GM21723 (cell line): ENCODE data around the gene C4orf46.
"Not testable (repeated sequence)": the region's sequence is repeated elsewhere in the genome, so short reads cannot be mapped to it uniquely, and the experiment has no call there.

Source experiments
- ATAC-seq: cut with Tn5 transposase; IDR thresholded peaks from one replicate; pipeline ENCODE4 v1.9.1; 2021; ENCODE audit warnings: mild to moderate bottlenecking, moderate library complexity; ENCODE audit not compliant: unreplicated experiment

C4orf46 gene

DNA sequence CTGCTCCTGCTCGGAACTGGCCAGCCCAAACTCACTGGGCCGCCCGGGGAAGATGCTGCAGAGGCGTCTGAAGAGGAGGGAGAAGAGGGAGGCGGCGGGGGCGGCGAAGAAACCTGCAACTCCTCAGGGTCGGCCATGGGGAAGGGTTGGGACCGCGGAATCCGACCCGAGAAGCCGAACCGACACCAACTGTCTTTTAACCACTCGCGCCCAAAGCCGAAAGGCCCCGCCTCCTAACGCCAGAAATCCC, at the start of gene C4orf46:
Gene C4orf46, minus strand, starts transcription at position 223 of the 250 bp plus-strand sequence. Its CDS starts 86 bp downstream, at position 137.
- ATAC-seq, result no peak

DNA sequence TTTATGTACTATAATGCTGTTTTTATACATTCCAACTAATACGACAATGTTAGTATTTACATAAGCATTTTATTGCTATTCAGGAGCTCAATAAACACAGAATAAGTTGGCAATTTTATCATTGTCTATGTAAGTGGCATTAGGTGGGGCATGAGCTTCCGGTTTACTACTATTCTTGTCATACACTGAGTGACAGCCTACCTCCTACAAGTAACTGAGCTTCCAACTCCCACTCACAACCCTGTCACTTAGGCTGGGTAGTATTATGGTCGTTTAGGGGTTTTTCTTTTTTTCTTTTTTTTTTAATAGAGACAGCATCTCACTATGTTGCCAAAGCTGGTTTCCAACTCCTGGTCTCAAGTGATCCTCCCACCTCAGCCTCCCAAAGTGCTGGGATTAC, 44.1 kb upstream of the C4orf46 start:
- ATAC-seq, result no peak

DNA sequence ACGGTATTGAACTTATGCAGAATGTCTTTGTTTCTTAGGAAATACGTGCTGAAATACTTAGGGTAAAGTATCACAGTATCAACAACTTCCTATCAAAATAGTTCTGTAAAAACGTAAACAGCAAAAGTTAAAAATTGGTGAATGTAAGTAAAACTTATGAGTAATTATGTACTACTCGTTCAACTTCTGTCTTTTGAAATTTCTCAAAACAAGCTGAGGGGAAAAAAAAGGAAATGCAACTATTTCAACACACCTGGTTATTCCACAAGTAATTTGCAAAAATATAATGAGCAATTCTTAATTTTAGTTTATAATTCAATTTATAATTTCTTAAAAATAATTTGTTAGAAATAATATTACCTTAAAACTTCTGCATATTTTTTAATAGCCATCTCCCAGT, 43.2 kb upstream of the C4orf46 start:
- ATAC-seq, result no peak

DNA sequence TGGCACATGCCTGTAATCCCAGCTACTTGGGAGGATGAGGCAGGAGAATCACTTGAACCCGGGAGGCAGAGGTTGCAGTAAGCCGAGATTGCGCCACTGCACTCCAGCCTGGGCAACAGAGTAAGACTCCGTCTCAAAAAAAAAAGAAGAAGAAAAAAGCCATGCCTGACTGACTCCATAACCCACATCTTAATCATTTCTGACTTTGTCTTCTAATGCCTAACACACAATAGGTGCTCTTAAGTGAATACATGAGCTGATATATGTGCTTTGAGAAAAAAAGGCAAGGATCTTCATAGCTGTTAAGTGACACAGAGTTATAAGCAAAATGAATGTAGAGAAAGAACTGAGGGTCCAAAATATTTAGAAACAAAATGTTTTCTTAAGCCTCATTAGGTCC, 40.9 kb upstream of the C4orf46 start:
- ATAC-seq, result not testable (repeated sequence)

DNA sequence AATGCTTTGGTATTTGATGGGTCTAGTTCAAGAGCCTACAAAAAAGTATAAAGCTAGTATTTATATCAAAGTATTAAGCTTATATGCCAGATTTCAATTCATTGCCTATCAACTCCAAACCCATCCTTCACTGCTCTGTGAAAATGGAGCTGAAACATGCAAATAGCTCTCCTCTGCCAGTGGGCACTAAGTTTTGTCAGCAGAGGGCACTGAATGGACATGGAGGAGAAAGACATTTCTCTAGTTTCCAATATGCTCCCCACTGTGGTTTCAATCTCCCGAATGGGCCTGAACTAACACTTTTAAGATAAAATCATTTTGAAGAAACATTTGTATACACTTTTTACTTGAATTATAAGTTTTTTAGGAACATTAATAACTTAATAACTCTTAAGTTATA, 39.1 kb upstream of the C4orf46 start:
- ATAC-seq, result no peak

DNA sequence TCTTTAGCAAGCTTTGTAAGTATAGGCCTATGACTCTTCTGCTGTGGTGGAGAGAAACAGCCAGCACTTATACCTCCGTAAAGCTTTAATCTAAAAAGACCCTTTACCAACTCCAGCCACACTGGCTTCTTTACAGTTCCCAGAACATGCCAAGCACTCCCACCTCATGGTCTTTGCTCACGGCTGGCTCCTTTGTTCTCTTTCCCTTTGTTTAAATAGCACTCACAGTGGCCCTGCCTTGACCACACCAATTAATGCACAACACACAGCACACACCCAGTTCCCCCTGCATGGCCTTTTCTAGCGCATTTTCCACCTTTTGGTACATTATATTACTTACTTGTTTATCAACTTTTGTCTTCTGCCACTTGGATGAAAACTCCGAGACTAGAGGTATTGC, 32.6 kb upstream of the C4orf46 start:
- no peak for ATAC-seq

DNA sequence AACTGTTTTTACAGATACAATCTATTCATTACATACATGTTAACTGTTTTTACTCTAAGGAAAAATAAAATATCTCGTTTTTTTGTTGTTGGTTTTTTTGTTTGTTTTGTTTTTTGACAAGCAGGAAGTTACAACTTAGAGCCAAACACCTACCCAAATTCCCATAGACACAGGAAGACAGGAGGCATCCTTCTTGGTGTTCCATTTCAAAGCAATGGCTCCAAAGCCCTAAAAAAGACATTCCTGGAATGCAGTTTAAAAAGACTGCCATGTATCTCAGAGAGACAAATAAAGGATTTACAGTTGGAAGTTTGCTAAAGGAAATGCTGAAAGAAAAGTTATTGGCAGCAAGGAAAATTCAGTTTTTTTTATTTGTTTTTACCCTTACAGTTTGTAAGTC, 17.1 kb upstream of the C4orf46 start:
- no peak for ATAC-seq

DNA sequence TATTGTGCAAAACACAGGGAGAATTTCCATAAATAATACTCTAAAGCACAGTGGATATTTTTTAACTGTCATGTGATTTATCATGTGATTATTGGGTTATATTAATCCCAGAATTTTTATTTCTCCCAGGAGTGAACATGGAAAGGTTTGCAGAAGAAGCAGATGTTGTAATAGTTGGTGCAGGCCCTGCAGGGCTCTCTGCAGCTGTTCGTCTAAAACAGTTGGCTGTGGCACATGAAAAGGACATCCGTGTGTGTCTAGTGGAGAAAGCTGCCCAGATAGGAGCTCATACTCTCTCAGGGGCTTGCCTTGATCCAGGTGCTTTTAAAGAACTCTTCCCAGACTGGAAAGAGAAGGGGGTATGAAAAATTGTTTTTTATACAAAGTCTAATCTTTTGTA, 10.4 kb upstream of the C4orf46 start:
- no peak for ATAC-seq

DNA sequence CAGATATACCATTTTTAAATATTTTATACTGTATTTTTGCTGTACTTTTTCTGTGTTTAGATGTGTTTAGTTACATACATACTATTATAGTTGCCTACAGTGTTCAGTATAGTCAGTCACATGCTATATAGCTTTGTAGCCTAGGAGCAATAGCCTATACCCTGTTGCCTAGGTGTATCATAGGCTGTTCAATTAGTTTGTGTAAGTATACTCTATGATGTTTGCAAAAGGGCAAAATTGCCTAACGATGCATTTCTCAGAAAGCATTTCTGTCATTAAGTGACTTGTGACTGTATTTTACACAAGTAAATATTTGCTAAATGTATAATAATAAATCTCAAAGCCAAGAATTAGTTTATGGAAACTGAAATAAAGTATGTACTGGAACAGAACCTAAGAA, 9.9 kb upstream of the C4orf46 start:
- ATAC-seq, result no peak

DNA sequence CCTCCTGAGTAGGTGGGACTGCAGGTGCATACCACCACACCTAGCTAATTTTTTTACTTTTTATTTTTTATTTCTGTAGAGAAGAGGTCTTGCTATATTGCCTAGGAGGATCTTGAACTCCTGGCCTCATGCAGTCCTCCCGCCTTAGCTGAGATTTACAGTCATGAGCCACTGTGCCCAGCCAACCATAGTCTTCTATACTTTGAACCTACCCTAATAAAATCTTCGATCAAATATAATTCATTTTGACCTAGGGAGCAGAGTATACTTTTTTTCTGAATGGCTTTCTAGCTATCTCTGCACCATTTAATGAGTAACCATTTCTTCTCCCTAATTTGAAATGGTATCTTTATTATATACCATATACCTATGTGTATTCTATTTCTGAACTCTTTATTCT, 7.1 kb upstream of the C4orf46 start:
- ATAC-seq, result no peak

DNA sequence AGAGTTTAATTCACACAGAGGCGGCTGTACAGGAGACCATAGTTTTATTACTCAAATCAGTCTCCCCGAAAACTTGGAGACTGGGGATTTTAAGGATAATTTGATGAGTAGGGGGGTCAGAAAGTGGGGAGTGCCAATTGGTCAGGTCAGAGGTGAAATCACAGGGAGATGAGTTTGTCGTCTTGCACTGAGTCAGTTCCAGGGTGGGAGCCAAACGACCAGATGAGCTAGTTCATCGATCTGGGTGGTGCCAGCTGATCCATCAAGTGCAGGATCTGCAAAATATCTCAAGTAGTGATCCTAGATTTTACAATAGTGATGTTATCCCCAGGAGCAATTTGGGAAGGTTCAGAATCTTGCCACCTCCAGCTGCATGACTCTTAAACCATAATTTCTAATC, 4.4 kb upstream of the C4orf46 start:
- ATAC-seq, result no peak

DNA sequence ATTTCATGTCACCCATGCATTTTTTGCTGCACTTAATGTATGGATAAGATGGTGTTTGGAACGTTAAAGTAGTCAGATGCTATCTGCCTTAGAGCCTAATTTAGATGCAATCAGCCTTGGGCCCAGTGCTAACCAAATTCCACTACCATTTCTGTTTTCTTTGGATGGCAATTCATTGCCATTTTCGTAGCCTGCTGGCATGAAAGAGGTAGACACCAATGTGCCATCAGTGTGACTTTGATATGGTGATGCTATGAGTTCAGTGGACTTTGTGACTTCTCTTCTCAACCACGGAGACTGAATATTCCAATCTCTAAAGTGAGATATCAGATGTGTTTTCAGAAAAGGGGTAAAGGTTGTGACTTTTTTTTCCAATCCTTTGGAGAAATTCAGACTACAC, 1.9 kb upstream of the C4orf46 start:
- ATAC-seq, result no peak

DNA sequence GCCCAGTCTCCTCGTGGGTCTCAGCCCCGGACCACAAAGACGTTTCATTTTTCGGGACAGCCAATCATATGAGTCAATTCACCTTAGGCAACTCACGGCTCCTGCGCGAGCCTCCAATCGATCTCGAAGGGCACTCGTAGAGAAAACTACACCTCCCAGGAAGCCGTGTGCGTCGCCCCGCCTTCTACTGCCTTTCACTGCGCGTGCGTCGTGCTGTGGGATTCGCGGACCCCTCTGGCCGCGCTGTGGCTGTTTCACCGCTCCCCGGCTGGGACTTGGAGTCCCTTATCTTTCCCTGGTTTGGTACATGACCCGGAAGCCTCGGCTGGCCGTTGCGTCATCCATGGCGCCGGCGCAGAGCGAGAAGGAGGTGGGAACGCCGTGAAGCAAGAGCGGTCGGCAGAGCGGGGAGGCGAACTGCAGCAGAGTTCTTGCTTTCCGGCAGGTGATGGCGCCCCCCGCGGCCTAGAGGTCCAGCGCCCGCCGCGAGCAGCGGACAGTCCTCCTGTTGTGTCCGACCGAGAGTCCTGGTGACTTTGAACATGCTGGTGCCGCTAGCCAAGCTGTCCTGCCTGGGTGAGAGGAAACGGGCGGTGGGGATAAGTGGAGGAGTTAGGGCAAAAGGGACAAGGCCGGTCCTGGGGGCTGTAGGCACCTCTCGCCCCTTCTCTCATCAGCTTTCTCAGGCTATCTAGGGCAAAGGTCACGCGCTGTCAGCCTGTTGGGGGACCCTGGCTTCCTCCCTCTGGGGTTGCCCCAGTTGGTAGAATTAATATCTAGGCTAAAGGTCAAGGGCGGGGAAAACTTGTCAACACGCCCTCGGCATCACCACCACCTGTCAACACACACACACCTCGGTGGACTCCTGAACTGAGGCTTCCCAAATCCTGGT, 474 bp upstream of the C4orf46 start, which contains the start of gene ETFDH:
Gene ETFDH, plus strand, starts transcription at position 382 of the 892 bp plus-strand sequence. Its CDS starts 161 bp downstream, at position 543.
- ATAC-seq, result peak; percentile 86

DNA sequence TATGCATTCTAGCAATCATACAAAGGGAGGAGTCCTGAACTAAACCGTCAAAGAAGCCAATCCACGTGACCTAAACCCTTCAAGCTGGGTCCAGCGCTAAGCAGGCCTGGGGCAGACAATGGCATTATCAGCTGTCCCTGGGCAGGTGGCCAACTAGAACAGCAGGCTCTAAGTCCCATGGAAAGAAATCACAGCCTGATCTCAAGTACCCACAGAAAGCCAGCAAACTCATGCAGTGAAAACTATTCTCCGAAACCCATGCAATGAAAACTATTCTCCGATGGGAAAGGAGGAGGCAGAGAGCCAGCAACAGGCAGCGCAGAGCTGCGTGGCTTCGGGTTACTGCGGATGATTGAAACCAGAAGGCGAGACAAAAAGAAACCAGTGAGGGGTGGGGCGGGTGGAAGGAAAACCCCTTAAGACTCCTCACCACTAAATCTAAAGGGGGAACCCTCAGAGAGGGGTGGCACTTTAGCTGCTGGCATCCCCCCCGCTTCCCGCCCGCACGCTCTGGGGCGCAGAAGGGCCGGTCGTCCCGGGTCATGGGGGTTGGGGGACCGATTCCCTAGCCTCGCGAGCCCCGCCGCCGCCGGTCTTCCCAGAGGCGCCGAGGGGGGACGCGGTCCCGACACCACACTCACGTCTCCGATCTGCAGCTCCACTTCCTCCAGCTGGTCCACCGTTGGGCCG, 567 bp downstream of the C4orf46 start:
- peak; percentile 36 for ATAC-seq

DNA sequence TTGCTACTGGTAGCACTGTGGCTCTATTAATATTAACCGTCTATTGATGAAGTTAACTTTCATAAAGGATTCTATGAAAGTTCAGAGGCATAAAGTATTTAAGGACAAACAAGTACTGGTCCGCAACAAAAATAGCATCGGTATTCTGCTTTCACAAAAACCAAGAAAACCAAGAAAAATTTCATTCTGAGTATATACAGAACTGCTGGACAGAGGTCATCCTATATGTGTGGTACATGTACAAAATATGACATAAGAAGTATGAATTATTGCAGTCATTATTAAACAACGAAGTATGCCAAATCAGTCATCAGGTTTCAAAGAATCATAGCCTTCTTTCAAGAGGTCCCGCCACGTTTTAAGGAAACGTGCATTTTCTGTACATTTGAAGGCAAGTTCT, 2.4 kb downstream of the C4orf46 start:
- ATAC-seq, result no peak

DNA sequence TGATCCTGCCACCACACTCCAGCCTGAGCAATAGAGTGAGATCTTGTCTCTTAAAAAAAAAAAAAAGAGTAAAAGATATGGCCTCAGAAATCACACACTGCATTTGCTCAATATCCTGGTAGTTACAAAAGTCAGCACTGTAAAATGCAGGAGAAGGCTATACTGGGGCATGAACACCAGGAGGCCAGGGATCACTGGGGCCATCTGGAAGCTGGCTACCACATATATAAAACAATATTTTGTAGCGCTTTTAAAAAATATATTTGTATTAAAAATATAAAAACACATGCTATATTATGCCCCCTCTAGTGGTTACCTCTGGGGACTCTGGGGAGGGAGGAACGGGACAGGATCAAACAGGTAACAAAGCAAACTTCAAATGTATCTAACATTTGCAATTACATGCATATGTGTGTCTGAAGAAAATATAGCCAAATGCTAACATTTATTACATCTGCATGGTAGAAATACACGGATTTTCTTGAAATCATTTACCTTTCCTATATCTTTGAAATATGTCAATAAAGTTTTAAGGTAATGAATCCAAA, 4.0 kb downstream of the C4orf46 start:
- ATAC-seq, result no peak

DNA sequence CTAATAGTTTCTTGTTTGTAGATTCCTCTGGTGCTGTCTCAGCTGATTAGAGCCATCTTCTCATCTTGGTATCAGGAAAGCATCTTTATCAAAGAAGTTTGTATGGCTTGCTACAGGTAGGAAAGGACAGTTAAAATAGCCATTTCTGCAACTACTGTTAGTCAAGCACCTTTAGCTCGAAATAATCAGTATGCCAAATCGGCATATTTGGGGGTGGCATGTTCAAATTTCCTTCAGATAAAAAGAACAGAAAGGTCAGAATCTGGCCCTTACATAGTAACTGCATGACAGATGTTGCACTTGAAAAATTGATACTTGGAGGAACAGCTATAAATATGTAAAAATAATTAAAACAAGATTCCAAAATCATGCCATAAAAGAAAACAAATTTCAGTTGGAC, 4.8 kb downstream of the C4orf46 start:
- no peak for ATAC-seq

DNA sequence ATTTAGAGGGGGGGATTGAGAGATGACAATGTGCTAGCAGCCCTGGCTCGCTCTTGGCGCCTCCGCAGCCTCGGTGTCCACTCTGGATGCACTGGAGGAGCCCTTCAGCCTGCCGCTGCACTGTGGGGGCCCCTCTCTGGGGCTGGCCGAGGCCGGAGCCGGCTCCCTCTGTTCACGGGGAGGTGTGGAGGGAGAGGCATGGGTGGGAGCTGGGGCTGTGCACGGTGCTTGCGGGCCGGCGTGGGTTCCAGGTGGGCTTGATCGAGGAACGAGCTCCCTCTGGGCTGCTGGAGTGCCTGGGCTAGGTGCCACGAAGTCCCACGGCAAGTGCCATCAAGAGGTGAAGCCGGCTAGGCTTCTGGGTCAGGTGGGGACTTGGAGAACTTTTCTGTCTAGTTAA, 6.9 kb downstream of the C4orf46 start:
- ATAC-seq, result no peak

DNA sequence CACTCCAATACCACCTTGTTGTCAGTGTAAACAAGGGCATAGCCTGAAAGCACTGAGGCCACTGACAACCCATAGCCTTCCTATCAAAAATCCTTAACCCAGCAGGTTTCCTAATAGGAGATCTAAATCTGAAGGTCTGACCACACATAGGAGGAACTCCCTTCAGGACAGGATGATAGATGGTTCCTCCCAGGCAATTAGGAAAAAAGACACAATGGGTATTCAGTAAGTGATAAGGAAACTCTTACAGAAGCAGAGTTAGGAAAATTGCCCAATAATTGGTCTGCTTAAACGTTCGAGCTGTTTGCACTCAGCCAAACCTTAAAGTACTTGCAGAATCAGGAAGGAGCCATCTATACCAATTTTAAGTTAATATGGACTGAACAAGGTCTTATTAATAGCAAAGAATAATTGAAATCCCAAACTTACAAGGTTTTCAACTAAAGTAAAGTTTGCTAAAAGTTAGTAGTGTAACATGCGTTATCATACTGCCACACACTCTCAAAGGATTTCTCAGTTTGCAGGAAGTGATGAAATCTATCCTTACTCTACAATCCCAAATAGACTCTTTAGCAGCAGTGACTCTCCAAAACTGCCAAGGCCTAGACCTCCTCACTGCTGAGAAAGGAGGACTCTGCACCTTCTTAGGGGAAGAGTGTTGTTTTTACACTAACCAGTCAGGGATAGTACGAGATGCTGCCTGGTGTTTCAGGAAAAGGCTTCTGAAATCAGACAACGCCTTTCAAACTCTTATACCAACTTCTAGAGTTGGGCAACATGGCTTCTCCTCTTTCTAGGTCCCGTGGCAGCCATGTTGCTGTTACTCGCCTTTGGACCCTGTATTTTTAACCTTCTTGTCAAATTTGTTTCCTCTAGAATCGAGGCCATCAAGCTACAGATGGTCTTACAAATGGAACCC, 7.7 kb downstream of the C4orf46 start:
- not testable (repeated sequence) for ATAC-seq

DNA sequence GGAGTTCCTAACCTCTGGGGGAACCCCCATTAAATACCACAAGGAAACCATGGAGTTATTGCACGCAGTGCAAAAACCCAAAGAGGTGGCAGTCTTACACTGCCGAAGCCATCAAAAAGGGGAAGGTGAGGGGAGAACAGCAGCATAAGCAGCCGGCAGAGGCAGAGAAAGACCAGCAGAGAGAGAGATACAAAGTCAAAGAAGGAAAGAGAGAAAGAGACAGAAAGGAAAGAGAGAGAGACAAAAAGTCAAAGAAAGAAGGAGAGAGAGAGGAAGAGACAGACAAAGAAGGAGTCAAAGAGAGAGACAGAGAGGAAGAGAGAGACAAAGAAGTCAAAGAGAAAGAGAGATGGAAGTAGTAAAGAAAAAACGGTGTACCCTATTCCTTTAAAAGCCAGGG, 8.4 kb downstream of the C4orf46 start:
- ATAC-seq, result not testable (repeated sequence)

DNA sequence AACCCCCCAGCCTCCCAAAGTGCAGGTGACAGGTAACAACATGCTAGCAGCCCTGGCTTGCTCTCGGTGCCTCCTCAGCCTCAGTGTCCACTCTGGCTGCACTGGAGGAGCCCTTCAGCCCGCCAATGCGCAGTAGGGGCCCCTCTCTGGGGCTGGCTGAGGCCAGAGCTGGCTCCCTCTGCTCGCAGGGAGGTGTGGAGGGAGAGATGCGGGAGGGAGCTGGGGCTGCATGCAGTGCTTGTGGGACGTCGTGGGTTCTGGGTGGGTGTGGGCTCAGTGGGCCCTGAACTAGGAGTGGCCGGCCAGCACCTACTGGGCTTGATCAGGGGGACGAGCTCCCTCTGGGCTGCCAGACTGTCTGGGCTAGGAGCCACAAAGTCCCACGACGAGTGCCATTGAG, 14.4 kb downstream of the C4orf46 start:
- no peak for ATAC-seq
